ENCODE data around the gene PDGFB.

Gene PDGFB

DNA sequence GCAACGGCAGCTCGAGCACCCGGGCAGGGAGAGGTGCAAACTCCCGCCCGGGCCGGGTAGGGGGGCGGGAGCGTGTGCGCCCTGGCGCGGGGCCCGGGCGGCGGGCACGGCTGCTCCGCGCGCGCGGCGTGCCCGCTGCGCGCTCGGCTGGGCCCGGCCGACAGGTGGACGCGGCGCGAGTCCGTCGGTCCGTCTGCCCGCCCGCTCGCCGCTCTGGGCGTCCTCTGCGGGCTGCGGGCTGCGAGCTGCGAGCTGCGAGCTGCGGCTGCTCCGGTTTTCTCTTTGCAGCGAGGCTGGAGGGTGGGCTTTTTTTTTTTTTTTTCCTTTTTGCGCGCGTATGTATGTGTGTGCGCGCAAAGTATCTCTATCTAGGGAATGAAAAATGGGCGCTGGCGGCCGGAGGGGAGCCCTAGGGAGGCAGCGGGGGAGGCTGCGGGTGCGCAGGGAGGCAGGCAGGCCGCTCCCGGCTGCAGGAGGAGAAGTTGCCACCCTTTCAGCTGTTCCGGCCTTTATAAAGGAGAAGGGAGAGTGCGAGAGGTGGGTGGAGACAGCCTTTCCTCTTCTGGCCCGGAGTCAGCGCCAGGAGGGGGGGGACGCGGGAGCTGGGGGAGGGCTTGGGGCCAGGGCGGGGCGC, at the start of gene PDGFB:
Gene PDGFB (minus strand): TSS at position 487 of the 634 bp plus-strand sequence. CDS start 1,019 bp downstream, outside the sequence.
- H3K27me3 ChIP-seq (ENCODE audit: insufficient read depth, poor library complexity, severe bottlenecking), result no peaks in the 10 kb centered on the region
- H3K4me1 ChIP-seq (ENCODE audit: insufficient read depth, poor library complexity, severe bottlenecking), result peaks cover 21% of the 10 kb centered on the region
- peak within 1 kb of the TSS; percentile 81 for H3K27ac ChIP-seq (ENCODE audit: poor library complexity, severe bottlenecking)
- H3K9me3 ChIP-seq (ENCODE audit: severe bottlenecking), result no peaks in the 10 kb centered on the region
- H3K36me3 ChIP-seq (ENCODE audit: low read depth), result no peaks in the 10 kb centered on the region
- ATAC-seq (ENCODE audit: low read depth) (peak; percentile 15; the same call in 1 of the 3 replicates), DNase-seq (ENCODE audit: low spot score) (no peak)
- TF ChIP-seq, protein P1, sequence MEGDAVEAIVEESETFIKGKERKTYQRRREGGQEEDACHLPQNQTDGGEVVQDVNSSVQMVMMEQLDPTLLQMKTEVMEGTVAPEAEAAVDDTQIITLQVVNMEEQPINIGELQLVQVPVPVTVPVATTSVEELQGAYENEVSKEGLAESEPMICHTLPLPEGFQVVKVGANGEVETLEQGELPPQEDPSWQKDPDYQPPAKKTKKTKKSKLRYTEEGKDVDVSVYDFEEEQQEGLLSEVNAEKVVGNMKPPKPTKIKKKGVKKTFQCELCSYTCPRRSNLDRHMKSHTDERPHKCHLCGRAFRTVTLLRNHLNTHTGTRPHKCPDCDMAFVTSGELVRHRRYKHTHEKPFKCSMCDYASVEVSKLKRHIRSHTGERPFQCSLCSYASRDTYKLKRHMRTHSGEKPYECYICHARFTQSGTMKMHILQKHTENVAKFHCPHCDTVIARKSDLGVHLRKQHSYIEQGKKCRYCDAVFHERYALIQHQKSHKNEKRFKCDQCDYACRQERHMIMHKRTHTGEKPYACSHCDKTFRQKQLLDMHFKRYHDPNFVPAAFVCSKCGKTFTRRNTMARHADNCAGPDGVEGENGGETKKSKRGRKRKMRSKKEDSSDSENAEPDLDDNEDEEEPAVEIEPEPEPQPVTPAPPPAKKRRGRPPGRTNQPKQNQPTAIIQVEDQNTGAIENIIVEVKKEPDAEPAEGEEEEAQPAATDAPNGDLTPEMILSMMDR (IDR thresholded peaks at IDR 0.05; ENCODE audit: poor library complexity, severe bottlenecking), result no peak
- peak within 1 kb of the TSS; percentile 86 for H3K4me3 ChIP-seq (ENCODE audit: severe bottlenecking)

DNA sequence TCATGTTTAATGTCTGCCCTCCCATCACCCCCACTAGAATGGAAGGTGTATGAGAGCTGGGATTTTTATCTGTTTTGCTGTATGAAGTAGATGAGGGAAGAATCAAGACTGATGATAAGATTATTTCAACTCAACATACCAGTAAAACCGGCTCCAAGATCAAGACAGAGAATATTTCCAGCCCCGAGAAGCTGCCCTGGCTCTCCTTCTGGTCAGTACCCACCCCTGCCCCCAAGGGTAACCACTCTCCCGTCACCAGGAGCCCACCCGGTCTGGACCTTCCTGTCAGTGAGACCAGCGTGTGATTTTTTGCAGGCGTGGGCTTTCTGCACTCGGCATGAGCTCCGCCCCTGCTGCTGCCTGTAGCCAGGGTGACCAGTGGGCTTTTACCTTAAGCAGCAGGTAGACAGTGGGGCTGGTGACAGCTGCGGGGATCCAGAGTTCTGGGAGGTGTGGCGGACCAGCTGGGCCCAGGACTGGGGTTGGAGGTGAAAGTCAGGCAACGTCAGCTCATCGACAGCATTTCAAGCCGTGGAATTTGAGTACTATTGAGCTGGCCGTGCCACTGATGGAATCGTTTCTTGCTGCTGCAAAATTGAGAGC, 49.1 kb upstream of the PDGFB start:
- no peaks in the 10 kb centered on the region for H3K27me3 ChIP-seq (ENCODE audit: insufficient read depth, poor library complexity, severe bottlenecking)
- no peak for ATAC-seq (ENCODE audit: low read depth)
- no peak overlapping the region for H3K27ac ChIP-seq (ENCODE audit: poor library complexity, severe bottlenecking)
- no peaks in the 10 kb centered on the region for H3K9me3 ChIP-seq (ENCODE audit: severe bottlenecking)
- H3K4me1 ChIP-seq (ENCODE audit: insufficient read depth, poor library complexity, severe bottlenecking), result peaks cover 37% of the 10 kb centered on the region
- DNase-seq (ENCODE audit: low spot score), result no peak
- H3K36me3 ChIP-seq (ENCODE audit: low read depth), result no peaks in the 10 kb centered on the region
- H3K4me3 ChIP-seq (ENCODE audit: severe bottlenecking), result no peak overlapping the region
- TF ChIP-seq, protein P1 (IDR thresholded peaks at IDR 0.05; ENCODE audit: poor library complexity, severe bottlenecking), result no peak

DNA sequence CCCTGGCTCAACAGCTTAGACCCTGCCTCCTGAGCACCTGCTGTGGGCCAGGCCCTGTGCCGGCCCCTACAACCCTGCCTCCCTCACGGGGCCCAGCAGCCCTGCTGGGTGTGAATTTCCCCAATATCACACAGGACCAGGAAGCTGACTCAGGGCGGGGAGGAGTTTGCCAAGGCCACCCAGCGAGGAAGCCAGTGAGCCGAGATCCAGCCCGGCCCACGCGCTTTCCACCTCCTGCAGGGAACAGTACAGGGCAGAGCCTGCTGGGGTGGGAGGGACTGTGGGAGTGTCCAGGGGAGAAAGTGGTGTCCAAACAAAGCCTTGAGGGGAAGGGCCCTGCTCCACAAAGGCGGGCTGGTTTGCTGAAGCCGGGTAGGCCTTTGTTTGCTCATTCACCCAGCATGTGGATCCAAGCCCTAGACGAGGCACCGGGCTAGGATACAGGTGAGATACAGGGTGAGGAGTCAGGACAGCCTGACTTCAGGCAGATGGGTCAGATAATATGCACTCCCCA, 47.8 kb upstream of the PDGFB start:
- Histone ChIP-seq H3K27me3 (ENCODE audit: insufficient read depth, poor library complexity, severe bottlenecking) (no peaks in the 10 kb centered on the region), H3K9me3 (ENCODE audit: severe bottlenecking) (no peaks in the 10 kb centered on the region), H3K27ac (ENCODE audit: poor library complexity, severe bottlenecking) (peak overlapping the region; percentile 89), H3K4me3 (ENCODE audit: severe bottlenecking) (no peak overlapping the region), H3K36me3 (ENCODE audit: low read depth) (no peaks in the 10 kb centered on the region), H3K4me1 (ENCODE audit: insufficient read depth, poor library complexity, severe bottlenecking) (peaks cover 33% of the 10 kb centered on the region)
- peak; percentile 95 for DNase-seq (ENCODE audit: low spot score)
- peak; percentile 68 for ATAC-seq (ENCODE audit: low read depth)
- TF ChIP-seq, protein P1 (IDR thresholded peaks at IDR 0.05; ENCODE audit: poor library complexity, severe bottlenecking), result no peak

DNA sequence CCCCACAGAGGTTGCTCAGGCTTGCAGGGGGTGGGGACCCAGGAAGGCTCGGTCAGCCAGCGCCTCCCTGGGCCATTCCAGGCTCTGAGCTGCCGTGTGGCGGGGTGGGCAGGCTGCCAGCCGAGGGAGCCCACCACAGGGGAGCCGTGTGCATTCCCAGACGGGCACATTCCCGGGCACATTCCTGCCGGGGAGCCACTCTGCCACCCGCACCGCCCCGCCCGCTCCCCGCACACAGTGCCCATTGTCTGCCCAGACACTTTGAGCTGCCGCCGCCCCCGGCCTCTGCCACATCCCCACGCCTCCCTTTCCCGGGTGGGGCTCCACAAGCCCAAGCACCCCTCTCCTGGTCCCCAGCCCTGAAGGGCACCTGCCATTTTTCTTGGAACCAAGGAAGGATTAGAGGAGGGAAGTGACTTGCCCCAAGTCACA, 47.3 kb upstream of the PDGFB start:
- no peaks in the 10 kb centered on the region for H3K9me3 ChIP-seq (ENCODE audit: severe bottlenecking)
- H3K4me3 ChIP-seq (ENCODE audit: severe bottlenecking), result no peak overlapping the region
- ATAC-seq (ENCODE audit: low read depth), result no peak
- peaks cover 33% of the 10 kb centered on the region for H3K4me1 ChIP-seq (ENCODE audit: insufficient read depth, poor library complexity, severe bottlenecking)
- H3K27me3 ChIP-seq (ENCODE audit: insufficient read depth, poor library complexity, severe bottlenecking), result no peaks in the 10 kb centered on the region
- no peaks in the 10 kb centered on the region for H3K36me3 ChIP-seq (ENCODE audit: low read depth)
- DNase-seq (ENCODE audit: low spot score), result no peak
- TF ChIP-seq, protein P1 (IDR thresholded peaks at IDR 0.05; ENCODE audit: poor library complexity, severe bottlenecking), result no peak
- peak overlapping the region; percentile 89 for H3K27ac ChIP-seq (ENCODE audit: poor library complexity, severe bottlenecking)

DNA sequence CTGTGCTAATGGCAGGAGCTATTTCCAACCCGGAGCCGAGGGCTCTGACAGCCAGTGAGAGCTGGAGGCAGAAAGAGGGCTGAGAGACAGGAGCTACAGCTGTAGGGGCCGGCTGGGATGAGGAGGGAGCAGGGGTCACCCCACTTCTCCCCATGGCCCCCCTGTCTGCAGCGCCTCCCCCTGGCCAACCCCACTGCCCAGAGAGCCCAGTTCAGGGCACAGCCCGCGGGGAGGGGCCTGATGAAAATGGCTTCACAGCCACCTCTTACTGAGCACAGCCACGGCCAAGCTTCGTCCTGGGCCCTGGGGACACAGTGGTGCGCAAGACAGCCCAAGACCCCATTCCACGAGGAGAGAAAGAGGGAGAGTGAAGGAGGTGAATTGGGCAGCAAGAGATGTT, 46.7 kb upstream of the PDGFB start:
- Histone ChIP-seq H3K36me3 (ENCODE audit: low read depth) (no peaks in the 10 kb centered on the region), H3K27ac (ENCODE audit: poor library complexity, severe bottlenecking) (peak overlapping the region; percentile 89), H3K9me3 (ENCODE audit: severe bottlenecking) (no peaks in the 10 kb centered on the region), H3K4me3 (ENCODE audit: severe bottlenecking) (no peak overlapping the region), H3K4me1 (ENCODE audit: insufficient read depth, poor library complexity, severe bottlenecking) (peaks cover 33% of the 10 kb centered on the region), H3K27me3 (ENCODE audit: insufficient read depth, poor library complexity, severe bottlenecking) (no peaks in the 10 kb centered on the region)
- DNase-seq (ENCODE audit: low spot score) (no peak), ATAC-seq (ENCODE audit: low read depth) (no peak)
- TF ChIP-seq, protein P1 (IDR thresholded peaks at IDR 0.05; ENCODE audit: poor library complexity, severe bottlenecking), result peak; percentile 25
